Vagina (tissue), 2 donors: ENCODE results near the gene SMARCD3. TPM values are rescaled to one million over a fixed set of nuclear protein-coding genes. Genes with fewer than 3 reads are reported as not detected.

ENCODE experiments used
- DNase-seq, 2 donors: peaks; one replicate each; pipeline ENCODE4 v3.0.0-alpha.2; 2017; ENCODE audit errors: extremely low spot score in 2 of 2
- H3K27ac ChIP-seq: fragments of 200-600 bp; sonication (generic); one replicate; pipeline ENCODE4 v1.5.1; 2019
- H3K27me3 ChIP-seq: fragments of 200-600 bp; sonication (generic); one replicate; pipeline ENCODE4 v1.5.1; 2019
- H3K36me3 ChIP-seq, 2 donors: fragments of 200-600 bp; sonication (generic); one replicate each; pipeline ENCODE4 v1.5.1; 2017 to 2019
- H3K4me1 ChIP-seq: fragments of 200-600 bp; sonication (generic); one replicate; pipeline ENCODE4 v1.5.1; 2019
- H3K4me3 ChIP-seq, 2 donors: fragments of 200-600 bp; sonication (generic); 1 replicate in 1 of 2; 2 replicates in 1 of 2; pipeline ENCODE4 v1.5.1; 2016 to 2019
- H3K9me3 ChIP-seq: fragments of 200-600 bp; sonication (generic); one replicate; pipeline ENCODE4 v1.5.1; 2019
- POLR2A ChIP-seq, 2 donors: fragments of 450-650 bp; IDR thresholded peaks; one replicate each; pipeline ENCODE4 v1.6.1; 2017; ENCODE audit warnings: antibody characterized with exemption in 2 of 2, mild to moderate bottlenecking in 2 of 2, moderate library complexity in 2 of 2
- POLR2AphosphoS5 ChIP-seq, 2 donors: sonication (generic); formaldehyde crosslinking; IDR thresholded peaks; one replicate each; pipeline ENCODE4 v1.9.0; 2017; ENCODE audit warnings: antibody characterized with exemption in 2 of 2, mild to moderate bottlenecking in 2 of 2, low read depth in 1 of 2; ENCODE audit not compliant: insufficient read depth in 1 of 2
- intact Hi-C: fragments of 100-400 bp; cut with DNase I; formaldehyde crosslinking; loops from one replicate; pipeline ENCODE4 v1.15.1; 2023
- total RNA-seq: library from RNA; depleted of rRNA; stranded (reverse); fragments of >200 nt; gene quantifications from one replicate; pipeline ENCODE4 v1.2.3, GENCODE V29; 2016
- TF ChIP-seq, protein P1 (sequence below), 3 experiments: fragments of 450-650 bp in 2 of 3; fragments of 200-600 bp in 1 of 3; sonication (generic) in 1 of 3; IDR thresholded peaks; one replicate each; pipeline ENCODE4 v1.5.1; 2017 to 2019; ENCODE audit warnings: antibody characterized with exemption in 3 of 3, mild to moderate bottlenecking in 2 of 3, moderate library complexity in 2 of 3

Gene SMARCD3
- total RNA-seq, 1 donor from 2014 or later: 39.8 TPM

- TF ChIP-seq POLR2A (IDR thresholded peaks at IDR 0.05) (no peak), POLR2AphosphoS5 (IDR thresholded peaks at IDR 0.05; ENCODE audit: insufficient read depth in 1 of 2, low read depth in 1 of 2) (no peak)
- TF ChIP-seq, protein P1, sequence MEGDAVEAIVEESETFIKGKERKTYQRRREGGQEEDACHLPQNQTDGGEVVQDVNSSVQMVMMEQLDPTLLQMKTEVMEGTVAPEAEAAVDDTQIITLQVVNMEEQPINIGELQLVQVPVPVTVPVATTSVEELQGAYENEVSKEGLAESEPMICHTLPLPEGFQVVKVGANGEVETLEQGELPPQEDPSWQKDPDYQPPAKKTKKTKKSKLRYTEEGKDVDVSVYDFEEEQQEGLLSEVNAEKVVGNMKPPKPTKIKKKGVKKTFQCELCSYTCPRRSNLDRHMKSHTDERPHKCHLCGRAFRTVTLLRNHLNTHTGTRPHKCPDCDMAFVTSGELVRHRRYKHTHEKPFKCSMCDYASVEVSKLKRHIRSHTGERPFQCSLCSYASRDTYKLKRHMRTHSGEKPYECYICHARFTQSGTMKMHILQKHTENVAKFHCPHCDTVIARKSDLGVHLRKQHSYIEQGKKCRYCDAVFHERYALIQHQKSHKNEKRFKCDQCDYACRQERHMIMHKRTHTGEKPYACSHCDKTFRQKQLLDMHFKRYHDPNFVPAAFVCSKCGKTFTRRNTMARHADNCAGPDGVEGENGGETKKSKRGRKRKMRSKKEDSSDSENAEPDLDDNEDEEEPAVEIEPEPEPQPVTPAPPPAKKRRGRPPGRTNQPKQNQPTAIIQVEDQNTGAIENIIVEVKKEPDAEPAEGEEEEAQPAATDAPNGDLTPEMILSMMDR (IDR thresholded peaks at IDR 0.05): no peak
- Histone ChIP-seq H3K9me3 (no peaks in the 10 kb centered on the region), H3K4me3 (no peak overlapping the region), H3K27me3 (no peaks in the 10 kb centered on the region), H3K4me1 (peaks cover 14% of the 10 kb centered on the region), H3K36me3 (no peaks in the 10 kb centered on the region), H3K27ac (no peak overlapping the region)
- DNase-seq: no peak
- intact Hi-C loops: no loop called here
These were observed 9.5 kb upstream of the SMARCD3 start for GRCh38 chr7:151257990-151258389.

DNA sequence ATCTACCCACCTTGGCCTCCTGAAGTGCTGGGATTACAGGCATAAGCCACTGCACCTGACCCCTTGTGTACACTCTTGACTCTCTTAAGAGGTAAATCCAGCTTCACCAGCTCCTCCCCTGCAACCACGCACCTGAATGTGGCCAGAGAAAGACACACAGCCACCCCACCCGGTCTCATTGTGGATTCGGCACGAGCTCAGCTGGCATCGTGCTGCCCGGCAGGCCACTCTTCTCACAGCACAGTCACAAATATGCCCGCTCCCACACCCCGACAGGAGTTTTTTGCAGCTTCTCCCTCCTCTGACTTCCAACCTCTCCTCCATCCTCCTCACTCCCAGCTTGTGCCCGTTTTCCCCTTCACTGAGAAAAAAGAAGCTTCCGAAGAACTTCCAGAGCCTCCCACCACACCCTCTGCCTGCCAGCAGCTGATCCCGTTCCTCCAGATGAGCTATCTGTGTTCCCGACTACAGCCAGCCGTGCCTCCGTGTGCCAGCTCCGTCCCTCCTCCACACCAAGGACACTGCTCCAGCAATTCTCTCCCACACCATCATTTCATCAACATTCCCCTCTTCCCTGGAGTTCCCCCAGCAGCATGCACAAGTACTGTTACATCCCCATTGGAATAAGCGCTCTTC is 8.0 kb upstream of the SMARCD3 start:
- H3K36me3 ChIP-seq: no peaks in the 10 kb centered on the region
- H3K4me3 ChIP-seq: no peak overlapping the region
- no peak overlapping the region for H3K27ac ChIP-seq
- H3K9me3 ChIP-seq: no peaks in the 10 kb centered on the region
- intact Hi-C loops: no loop called here
- DNase-seq: no peak
- TF ChIP-seq POLR2AphosphoS5 (IDR thresholded peaks at IDR 0.05; ENCODE audit: insufficient read depth in 1 of 2, low read depth in 1 of 2) (no peak), POLR2A (IDR thresholded peaks at IDR 0.05) (no peak)
- TF ChIP-seq, protein P1 (IDR thresholded peaks at IDR 0.05): no peak
- H3K4me1 ChIP-seq: peaks cover 16% of the 10 kb centered on the region
- no peaks in the 10 kb centered on the region for H3K27me3 ChIP-seq

DNA sequence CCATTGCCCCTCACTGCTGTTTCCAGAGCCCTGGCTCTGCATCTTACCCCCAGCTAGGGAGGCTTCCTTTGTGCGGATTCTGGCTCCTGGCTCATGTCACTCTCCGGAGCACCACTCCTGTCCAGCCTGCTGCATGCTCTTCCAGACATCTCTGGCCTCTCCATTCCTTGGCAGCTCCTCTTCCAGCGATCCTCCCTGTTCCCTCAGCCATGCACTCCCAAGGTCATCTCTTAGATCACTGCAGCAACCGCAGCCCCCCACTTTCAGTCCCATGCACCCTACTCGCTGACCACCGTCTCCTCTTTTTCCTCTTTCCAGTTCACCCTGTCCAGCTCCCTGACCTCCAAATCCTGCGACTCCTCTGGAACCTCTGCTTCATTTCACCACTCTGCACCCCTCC is 6.9 kb upstream of the SMARCD3 start:
- H3K9me3 ChIP-seq: no peaks in the 10 kb centered on the region
- H3K4me1 ChIP-seq: peaks cover 21% of the 10 kb centered on the region
- H3K27me3 ChIP-seq: no peaks in the 10 kb centered on the region
- H3K27ac ChIP-seq: no peak overlapping the region
- no peak for DNase-seq
- TF ChIP-seq, protein P1 (IDR thresholded peaks at IDR 0.05): no peak
- TF ChIP-seq POLR2A (IDR thresholded peaks at IDR 0.05) (no peak), POLR2AphosphoS5 (IDR thresholded peaks at IDR 0.05; ENCODE audit: insufficient read depth in 1 of 2, low read depth in 1 of 2) (no peak)
- no peak overlapping the region for H3K4me3 ChIP-seq
- no peaks in the 10 kb centered on the region for H3K36me3 ChIP-seq
- intact Hi-C loops: no loop called here

DNA sequence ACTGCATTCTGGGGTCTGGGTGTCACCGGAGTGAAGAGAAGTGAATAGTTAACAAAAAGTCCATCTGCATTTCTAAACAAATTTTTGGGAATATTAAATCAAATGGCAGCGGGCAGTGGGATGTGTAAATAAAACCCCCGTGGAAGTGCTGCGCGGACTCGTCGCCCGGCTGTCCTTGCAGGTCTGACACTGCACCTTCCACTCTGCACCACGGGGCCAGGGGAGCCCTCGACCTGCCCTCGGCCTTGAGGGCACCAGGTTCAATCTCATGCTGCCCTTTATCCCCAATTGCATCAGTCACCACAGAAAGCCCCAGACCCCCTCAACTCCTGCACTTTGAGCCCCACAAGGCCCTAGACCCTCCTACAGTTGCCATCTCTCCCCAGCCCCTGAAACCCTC is 6.4 kb upstream of the SMARCD3 start:
- H3K36me3 ChIP-seq: no peaks in the 10 kb centered on the region
- no peaks in the 10 kb centered on the region for H3K27me3 ChIP-seq
- no peak overlapping the region for H3K4me3 ChIP-seq
- no peaks in the 10 kb centered on the region for H3K9me3 ChIP-seq
- TF ChIP-seq POLR2AphosphoS5 (IDR thresholded peaks at IDR 0.05; ENCODE audit: insufficient read depth in 1 of 2, low read depth in 1 of 2): no peak
- TF ChIP-seq, protein P1 (IDR thresholded peaks at IDR 0.05): no peak
- no peak for TF ChIP-seq POLR2A (IDR thresholded peaks at IDR 0.05)
- peaks cover 27% of the 10 kb centered on the region for H3K4me1 ChIP-seq
- no peak for DNase-seq
- intact Hi-C loops: no loop called here
- H3K27ac ChIP-seq: no peak overlapping the region

- Histone ChIP-seq H3K4me3 (no peak overlapping the region), H3K4me1 (peaks cover 32% of the 10 kb centered on the region), H3K27me3 (no peaks in the 10 kb centered on the region), H3K36me3 (no peaks in the 10 kb centered on the region), H3K27ac (no peak overlapping the region), H3K9me3 (no peaks in the 10 kb centered on the region)
- TF ChIP-seq POLR2A (IDR thresholded peaks at IDR 0.05) (no peak), POLR2AphosphoS5 (IDR thresholded peaks at IDR 0.05; ENCODE audit: insufficient read depth in 1 of 2, low read depth in 1 of 2) (no peak)
- TF ChIP-seq, protein P1 (IDR thresholded peaks at IDR 0.05): no peak
- DNase-seq: no peak
- intact Hi-C loops: no loop called here
These were observed 5.8 kb upstream of the SMARCD3 start for GRCh38 chr7:151254316-151254715.
